DMS53 treated with DMSO at 0.1 percent for 48 hours (cell line): ENCODE measurements around the gene ZFP69B.

Experiments used
- DNase-seq: peaks from one replicate; lab custom pipeline; 2025; ENCODE audit not compliant: unreplicated experiment; lab: John Stamatoyannopoulos, UW

ZFP69B gene

DNA sequence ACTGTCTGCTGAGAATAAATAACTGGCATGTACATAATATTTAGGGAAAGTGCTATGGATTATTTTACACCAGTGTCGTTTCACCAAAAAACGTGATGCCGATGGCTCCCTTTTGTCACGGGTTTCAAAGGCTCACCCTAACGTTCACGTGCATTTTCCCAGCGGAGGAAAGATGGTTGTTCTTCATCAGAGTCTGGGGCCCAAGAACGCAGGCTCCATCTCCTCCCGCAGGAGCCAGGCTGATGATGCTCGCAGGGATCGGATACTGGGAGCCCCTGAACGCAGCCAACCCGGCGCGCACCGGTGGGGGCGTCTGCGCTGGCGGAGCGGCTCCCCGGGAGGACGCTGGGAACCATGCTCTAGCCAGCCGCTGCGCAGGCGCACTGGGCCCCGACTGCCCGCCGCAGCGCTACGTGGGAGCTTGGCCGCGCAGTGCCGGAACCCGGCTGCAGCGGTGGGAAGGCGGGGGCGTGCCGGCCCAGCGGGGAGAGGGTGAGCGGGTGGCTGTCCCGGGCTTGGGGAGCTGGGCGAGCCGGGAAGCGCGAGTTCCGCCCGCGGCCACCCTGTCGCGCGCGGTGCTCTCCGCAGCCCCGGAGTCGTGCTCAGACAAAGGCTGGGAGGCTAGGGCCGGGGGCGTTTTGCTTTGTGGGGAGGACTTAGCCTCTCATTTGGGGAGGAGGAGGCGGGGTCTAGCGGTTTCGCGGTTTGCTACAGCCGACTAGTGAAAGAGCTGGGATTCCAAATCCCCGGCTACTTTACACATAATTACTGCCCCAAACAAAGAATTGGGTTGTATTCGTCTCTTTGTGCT lies at the start of gene ZFP69B:
Gene ZFP69B (plus strand): TSS at position 793 of the 811 bp plus-strand sequence. CDS start 486 bp downstream, outside the sequence.
- peak; percentile 72 for DNase-seq

DNA sequence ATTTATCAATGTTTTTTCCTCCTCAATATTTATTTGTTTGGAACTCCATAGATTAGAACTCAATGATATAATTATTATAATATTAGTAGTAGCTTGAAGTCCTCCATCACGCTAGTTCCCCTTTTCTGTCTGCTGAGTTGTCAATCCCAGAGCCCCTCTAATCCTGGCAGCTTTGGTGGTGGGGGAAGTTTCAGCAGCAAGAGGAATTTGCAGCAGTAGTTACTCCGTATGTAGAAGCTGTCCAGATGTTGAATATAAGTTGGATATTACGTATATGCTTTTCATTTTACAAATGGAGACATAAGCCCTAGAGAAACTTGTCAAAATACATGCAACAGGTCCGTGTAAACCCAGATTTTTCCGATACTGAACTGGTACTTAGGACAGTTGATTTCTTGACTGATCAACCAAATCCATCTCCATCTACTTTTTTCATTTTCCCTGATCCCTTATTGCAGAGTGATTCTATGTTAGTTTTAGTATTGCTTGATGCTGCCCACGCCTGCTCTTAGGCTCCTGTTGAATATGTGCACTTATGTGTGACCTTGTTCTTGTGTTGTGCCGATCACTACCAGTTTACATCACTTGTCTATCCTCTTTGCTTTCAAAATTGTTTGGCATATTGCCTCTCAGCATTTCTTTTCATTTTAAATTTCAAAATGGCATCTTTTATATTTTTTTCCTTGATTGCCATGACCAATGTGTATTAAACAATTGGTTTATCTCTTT lies 48.6 kb upstream of the ZFP69B start:
- no peak for DNase-seq

DNA sequence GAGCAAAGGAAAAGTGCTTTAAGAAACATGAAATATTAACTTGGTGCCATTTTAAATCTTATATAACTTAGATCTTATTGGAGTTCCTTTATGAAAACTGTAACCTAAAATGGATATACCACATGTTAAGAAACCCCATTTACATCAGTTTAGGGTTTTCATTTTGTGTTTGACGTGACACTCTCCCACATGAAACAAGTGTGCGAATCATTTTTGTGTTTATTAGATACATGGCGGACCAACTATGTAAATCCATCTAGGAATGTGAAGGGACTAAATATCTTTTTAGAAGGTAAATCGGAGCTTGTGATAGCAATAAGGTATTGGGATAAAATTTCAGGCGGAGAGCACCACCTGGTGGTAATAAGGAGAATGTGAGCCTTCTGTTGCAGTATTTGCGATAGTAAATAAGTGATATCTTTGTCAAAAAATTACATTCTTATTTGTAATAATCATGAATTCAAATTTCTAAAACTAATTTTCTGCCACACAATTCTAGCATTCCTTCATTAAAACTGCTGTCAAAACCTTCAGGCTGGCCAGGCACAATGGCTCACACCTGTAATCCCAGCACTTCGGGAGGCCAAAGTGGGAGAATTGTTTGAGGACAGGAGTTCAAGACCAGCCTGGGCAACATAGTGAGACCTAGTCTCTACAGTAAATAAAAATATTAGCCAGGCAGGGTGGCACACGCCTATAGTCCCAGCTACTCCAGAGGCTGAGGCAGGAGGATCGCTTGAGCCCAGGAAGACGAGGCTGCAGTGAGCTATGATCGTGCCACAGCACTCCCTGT lies 45.4 kb upstream of the ZFP69B start:
- DNase-seq, result peak; percentile 50

DNA sequence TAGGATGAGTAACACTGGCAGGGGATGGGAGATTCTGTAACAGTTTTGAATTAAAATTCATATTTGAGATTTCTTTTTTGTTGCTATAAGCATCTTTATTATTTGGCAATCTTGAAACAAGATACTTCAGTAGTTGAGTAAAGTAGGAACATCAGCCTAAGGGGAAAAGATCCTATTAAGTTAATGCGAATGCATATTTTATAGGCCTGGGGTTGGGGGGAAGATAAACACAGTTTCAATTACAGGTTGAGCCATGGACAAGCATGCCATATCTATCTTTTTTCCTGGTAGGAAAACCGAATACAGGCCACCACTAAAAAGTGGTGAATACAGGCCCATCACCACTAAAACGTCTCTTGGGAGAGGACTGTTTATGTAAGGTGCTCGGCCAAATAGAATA lies 44.5 kb upstream of the ZFP69B start:
- no peak for DNase-seq

DNA sequence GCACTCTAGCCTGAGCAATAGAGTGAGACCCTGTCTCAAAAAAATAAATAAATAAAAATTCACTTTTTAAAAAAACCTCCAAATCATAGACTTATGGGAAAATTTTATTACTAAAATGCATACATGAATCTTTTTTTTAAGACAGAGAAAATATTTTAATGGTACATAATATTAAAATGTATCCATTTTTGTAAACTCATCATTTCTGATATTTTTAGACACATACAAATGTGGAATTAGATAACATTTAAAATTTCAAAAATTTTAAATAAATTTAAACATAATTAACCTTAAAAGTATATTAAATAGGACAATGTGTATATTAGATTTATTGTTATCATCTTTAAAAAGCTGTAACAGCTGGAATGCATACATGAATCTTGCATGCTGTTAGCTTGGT lies 42.8 kb upstream of the ZFP69B start:
- DNase-seq, result no peak

DNA sequence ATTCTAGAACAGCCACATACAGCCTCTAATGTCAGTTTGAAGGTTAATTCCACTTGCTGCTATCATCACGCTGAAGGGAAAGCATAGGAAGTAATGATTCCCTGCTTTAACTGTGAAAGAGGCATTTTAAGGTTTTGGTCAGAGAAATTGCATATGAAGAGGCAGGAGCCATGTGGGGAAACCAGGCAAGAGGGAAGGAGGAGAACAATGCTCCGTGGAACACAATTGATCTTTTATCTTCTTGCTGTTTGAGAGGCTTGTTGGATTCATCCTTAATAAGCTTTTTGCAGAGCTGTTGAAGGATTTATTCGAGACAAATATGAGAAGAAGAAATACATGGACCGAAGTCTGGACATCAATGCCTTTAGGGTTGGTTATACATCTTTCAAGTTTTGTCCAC lies 40.8 kb upstream of the ZFP69B start:
- no peak for DNase-seq

DNA sequence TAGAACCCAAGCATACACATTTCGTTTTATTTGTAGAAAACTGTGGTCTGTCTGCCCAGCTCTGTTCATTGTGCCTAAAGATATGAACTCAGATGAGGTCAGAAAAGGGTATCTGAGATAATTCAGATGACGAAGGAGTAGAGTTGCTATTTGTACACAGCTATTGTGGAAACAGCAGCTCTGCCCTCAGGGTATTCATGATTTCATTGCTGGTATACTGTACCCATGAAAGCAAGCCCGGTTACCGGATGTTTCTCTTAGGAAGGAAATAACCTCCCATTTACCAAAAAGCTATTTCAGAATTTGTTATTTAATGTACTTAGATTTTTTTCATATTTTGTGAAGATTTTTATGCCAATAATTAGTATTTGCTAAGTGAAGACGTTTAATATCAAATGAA lies 39.0 kb upstream of the ZFP69B start:
- DNase-seq, result no peak

DNA sequence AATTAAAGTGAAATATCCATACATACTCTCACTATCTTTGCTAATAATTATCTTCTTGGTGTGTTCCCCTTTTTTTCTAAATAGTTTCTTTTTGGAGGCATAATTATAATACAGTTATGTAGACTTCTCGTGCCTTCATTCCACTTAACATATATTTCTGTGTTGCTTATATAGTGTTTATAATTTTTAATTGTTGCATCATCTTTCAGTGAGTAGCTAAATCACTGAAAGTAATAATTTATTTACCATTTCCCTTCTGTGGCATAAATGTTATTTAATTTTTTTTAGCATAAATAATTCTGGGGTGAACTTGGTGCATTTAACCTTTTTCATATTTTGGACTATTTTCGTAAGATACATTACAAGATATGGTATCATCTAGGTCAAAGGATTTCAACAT lies 38.4 kb upstream of the ZFP69B start:
- no peak for DNase-seq

DNA sequence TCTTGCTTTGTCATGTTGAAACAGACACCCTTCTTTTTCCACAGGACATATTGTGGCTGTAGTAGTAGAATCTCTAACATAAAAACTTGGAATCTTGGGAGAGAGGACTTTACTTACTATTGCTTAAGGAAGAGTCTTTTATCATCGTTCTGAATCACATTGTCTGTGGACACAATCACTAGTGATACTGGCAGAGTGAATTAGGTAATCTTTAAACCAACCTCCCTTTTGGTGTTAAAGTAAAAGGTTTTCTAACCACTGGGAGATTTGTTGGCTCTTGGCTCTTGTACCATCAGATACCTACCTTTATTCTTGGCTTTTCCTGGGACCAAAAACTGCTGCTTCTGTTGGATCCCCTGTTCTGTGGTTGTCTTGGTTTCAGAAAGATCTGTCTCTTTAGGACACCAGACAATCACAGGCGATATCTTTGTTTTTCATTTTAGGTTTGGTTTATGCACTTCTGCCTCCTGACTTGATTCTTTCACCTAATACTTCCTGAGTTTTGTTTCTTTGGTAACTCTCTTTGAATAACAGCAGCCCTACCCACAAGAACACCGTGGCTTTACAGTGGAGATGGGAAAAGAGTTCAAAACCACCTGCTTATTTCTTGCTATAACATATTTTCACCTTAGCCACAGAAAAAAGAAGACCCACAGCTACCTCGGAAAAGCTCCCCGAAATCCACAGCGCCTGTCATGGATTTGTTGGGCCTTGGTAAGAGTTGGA lies 36.6 kb upstream of the ZFP69B start:
- no peak for DNase-seq

DNA sequence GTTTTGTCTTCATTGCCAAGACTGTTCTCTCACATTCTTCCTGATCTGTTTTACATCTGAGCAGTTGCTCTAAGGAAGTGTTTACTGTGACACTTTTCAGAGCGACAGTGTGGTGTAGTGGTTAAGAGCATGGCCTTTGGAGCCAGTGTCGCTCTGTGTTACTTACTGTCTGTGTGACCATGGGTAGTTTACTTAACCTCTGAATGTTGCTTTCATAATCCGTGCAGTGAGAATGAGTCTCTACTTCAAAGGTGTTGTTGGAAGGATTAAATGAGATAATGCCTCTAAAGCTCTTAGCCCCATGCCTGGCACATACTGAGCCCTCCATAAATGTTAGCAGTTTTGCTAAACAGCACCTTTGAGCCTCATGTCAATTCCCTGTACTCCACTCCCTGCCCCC lies 35.9 kb upstream of the ZFP69B start:
- DNase-seq, result no peak

DNA sequence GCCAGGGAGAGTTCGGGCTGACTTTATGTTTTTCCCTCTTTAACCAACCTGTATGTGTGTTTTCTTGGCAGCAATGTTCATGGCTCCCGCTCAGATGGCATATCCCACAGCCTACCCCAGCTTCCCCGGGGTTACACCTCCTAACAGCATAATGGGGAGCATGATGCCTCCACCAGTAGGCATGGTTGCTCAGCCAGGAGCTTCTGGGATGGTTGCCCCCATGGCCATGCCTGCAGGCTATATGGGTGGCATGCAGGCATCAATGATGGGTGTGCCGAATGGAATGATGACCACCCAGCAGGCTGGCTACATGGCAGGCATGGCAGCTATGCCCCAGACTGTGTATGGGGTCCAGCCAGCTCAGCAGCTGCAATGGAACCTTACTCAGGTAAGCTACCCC lies 33.6 kb upstream of the ZFP69B start:
- DNase-seq, result no peak

DNA sequence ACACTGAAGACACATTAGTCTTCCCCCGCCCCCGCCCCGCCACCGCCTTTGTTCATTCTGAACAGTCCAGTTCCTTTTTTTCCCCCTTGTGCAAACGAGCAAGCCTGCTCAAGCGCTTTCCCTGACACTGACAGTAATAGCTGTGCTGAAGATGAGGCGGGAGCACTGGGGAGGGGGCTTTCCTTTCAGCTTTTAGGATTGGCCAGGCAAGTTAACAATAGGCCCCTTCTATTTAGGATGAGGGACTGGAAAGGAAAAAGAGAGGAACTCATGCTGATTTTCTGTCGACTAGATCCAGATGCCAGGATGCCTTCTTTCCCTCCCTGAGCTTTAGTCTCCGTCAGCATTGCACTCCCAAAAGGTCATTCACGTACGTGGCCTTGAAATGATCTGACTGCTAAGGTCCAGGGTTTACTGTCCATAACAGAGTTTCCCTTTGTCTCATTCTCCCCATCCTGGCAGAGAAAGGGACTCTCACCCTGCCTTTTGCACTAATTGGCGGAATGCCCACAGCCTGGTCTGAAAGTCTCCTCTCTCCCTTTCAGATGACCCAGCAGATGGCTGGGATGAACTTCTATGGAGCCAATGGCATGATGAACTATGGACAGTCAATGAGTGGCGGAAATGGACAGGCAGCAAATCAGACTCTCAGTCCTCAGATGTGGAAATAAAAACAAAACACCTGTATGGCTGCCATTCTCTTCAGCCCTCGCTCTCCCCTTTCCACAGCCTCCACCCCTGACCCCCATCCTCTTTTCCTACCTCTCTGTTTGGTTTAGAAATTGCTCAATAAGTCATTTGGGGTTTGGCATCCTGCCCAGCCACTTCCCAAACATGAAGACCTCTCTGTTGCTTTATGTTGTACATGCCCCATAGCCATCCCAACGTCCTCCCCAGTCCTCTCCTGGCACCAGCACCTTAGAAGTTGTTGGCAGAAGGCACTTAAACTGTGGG lies 28.6 kb upstream of the ZFP69B start:
- DNase-seq, result no peak

DNA sequence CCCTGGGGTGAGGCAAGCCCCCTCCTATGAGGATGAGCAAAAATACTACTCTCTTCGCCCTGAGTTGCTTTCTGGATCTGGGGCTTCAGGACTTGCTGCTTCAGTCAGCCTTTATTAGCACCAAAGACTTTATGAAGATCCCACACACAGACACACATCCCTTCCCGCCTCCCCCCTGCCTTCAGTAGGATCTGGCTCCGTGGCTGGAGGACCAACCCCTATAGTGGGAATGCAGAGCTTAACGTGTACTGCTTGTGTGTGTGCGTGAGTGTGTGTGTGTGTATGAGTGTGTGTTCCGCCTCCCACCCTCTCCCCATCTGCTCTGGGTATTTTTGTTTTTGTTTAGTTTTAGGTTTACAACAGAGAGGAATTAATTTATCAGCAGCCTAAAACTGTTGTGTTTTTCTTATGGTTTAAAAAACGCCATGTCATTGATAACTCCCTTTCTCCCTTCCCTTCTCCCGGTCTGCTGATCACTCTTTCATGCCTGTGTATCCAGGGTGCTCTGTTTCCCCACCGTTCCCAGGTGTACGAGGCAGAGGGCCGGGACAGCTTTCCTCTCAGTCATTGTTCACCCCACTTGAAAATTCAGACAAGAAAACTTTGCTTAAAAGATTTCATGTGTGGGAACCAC lies 27.5 kb upstream of the ZFP69B start:
- DNase-seq, result no peak

DNA sequence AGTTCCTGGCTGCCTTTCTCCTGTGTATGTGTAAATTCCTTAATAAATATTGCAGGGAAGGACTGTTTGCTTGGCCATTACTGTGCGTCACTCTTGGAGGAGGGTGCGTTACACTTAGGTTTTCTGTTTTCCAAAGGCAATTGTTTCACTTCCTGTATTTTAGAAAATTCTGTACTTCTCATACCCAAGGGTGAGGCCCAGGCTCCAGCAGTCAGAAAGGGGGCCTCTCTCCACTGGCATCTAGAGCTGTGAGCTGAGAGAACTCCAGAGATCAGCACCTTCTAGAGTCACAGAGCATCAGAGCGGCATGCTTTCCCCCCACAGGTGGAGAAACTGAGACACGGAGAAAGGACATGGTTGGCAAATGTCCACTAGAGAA lies 27.0 kb upstream of the ZFP69B start:
- DNase-seq, result no peak

DNA sequence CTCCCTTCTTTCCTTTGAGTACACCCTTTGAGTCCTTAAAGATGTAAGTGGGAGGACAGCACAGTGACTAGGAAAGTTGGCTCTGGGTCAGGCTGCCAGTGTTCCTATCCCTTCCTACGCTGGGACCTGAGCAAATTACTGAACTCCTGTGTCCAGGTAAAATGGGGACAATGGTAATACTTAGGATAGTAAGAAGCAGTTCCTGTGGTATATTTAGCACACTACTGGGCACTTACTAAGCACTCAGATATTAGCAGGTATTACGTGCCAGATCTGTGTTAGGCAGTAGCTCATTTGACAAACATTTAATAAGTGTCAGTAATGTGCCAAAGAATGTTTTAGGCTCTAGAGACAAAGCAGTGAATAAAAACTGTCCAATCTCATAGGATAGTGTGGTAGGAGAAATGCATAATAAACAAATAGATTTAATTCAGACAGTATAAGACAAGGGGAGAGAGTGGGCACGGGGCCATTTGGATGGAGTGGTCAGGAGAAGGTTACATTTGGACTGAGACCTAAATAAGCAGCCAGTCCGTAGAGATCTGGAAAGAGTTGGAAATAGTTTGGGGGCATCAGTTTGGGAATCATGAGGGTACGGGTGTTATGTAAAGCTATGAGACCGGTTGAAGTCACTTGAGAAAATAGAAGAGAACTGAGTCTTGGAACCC lies 26.2 kb upstream of the ZFP69B start:
- DNase-seq, result no peak

DNA sequence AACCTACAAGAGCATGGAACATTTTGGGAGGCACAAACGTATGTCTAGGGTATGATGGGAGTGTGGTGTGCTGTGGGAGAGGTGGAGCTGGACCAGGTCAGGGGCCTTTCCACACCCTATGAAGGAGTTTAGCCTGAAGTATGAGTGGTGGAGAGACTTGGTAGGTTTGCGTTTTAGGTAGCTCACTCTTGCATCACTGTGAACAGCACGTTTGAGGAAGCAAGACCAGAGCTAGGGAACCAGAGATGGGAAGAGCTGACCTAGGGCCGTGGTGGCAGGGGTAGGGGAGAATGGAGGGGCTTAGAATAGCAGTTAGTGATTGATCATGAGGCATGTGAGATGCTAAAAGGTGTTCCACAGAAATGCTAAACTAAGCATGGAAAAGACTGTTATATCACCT lies 25.1 kb upstream of the ZFP69B start:
- DNase-seq, result no peak

DNA sequence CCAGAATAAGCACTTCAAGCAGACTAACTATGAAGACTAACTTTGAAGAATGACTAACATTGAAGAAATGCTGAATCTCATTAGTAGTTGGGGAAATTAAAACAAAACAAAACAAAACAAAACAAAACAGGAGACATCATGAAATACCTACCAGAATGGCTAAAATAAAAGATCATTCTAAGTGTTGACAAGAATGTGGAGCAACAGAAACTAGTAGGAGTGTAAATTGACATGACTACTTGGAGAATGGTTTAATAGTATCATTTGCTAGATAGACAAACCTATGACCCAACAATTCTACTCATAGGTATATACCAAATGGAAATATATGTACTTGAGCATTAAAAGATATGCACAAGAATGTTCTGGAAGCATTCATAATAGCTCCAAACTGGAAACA lies 18.9 kb upstream of the ZFP69B start:
- DNase-seq, result no peak

DNA sequence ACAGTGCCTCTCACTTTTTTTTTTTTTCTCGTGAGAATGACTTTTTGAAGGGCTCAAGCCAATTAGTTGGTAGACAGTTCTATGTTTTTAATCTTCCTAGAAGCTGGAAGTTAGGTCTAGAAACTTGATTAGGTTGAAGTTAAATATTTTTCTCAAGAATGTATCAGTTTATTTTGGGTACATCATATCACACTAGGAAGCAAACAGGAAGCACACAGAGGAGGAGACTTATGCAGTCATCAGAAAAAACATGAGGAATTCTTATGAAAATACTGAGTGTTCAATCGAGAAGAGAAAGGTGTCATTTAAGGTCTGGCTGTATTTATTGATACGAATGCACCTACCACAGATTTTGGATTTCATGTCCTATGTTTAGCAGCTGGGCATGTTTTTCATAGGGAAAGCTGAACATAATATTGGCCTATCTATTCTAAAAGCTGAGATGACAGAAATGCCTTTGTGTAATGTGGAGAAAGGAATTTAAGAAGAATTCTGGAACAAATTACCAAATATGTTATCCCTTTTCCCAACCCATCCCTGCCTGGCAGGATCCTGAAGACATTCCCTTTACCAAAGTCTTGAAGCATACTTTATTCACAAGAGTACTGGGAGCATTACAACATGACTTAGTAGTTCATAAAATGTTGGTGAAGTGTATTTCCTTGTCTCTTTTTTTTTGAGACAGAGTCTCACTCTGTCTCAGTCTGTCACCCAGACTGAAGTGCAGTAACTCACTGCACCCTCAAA lies 17.5 kb upstream of the ZFP69B start:
- DNase-seq, result no peak
